ENCODE results near the gene WDPCP.
"Not testable (repeated sequence)": the region's sequence is repeated elsewhere in the genome, so short reads cannot be mapped to it uniquely, and the experiment has no call there.

WDPCP gene

DNA sequence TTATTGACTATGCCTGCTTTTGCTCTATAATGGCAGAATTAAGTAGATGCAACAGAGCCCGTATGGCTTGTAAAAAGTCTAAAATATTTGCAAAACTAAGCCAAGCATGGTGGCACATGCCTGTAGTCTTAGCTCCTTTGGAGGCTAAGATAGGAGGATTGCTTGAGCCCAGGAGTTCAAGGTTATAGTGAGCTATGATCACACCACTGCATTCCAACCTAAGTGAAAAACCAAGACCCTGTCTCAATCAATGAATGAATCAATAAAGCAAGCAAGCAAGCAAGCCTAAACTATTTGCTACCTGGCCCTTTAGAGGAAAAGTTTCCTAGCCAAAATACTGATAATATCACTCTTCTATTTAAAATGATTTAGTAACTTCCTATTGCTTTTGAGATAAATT lies 277.7 kb downstream of the WDPCP start:
- no peak for TF ChIP-seq CTCF (IDR thresholded peaks at IDR 0.05; ENCODE audit: extremely low read depth, missing control alignments)
- DNase-seq (ENCODE audit: low spot score): no peak

GRCh38 chr2:63301481-63301880 lies 286.8 kb downstream of the WDPCP start:
- no peak for TF ChIP-seq CTCF (IDR thresholded peaks at IDR 0.05; ENCODE audit: extremely low read depth, missing control alignments)

DNA sequence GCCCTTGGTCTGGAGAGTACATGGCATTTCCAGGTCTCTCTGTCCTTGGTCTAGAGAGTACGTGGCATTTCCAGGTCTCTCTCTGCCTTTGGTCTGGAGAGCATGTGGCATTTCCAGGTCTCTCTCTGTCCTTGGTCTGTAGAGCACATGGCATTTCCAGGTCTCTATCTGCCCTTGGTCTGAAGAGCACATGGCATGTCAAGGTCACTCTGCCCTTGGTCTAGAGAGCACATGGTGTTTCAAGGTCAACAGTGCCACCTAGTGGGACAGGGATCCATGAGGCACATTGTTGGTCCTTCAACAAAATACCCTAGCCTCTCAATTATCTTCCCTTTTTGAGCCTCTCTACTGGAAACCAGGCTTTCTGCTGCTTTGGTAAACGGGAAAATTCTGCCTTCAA lies 287.4 kb downstream of the WDPCP start:
- DNase-seq (ENCODE audit: low spot score): no peak
- TF ChIP-seq CTCF (IDR thresholded peaks at IDR 0.05; ENCODE audit: extremely low read depth, missing control alignments): no peak

More at GRCh38 chr2:63301481-63301880, 286.8 kb downstream of the WDPCP start:
- no peak for DNase-seq (ENCODE audit: low spot score)

DNA sequence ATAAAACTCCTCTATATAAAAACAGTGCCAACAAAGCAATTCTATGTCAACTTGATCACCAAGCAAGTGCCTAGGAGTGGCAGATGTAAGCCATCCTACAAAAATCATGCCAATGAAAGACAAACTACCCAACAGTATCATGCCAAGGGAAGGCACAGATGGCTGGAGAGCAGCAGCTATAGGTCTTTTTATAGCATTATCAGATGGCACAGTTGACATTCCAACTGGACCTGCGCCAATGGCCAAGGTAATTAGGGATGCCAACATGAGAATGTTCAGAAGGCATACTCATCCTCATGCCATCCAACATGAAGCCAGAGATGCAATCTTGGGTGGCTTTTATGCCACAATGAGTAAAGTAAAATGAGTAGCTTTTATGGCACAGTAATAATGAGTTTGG lies 300.3 kb downstream of the WDPCP start:
- no peak for DNase-seq (ENCODE audit: low spot score)
- no peak for TF ChIP-seq CTCF (IDR thresholded peaks at IDR 0.05; ENCODE audit: extremely low read depth, missing control alignments)

- DNase-seq (ENCODE audit: low spot score): not testable (repeated sequence)
These were observed 301.8 kb downstream of the WDPCP start for GRCh38 chr2:63286520-63286919.

DNA sequence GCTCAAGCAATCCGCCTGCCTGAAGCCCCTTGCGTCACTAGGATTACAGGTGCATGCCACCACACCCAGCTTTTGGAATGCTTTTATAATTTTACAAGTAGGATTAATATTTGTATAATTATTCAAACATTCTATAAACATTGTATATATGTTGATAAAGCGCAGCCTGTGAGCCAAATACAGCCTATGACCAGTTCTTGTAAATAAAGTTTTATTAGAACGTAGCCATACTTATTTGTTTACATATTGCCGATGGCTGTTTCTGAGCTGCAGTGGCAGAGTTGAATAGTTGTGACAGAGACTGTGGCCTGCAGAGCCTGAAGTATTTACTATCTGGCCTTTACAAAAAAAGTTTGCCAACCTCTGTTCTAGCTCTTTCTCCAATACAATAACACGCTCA lies 305.0 kb downstream of the WDPCP start:
- no peak for TF ChIP-seq CTCF (IDR thresholded peaks at IDR 0.05; ENCODE audit: extremely low read depth, missing control alignments)
- DNase-seq (ENCODE audit: low spot score): no peak

DNA sequence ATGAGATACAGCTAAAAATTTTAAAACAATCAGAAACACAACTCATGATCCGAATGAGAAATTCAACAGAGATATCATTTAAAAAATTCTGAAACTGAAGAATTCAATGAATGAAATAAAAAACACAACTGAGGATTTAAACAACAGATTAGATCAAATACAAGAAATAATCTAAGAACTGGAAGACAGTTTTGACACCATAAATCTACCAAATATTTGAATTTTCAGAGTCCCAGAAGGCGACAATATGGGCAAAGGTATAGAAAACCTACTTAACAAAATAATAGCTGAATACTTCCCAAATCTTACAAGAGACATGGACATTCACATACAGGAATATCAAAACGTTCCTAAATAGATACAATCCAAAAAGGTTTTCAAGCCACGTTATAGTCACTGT lies 315.7 kb downstream of the WDPCP start:
- no peak for TF ChIP-seq CTCF (IDR thresholded peaks at IDR 0.05; ENCODE audit: extremely low read depth, missing control alignments)
- DNase-seq (ENCODE audit: low spot score): no peak

DNA sequence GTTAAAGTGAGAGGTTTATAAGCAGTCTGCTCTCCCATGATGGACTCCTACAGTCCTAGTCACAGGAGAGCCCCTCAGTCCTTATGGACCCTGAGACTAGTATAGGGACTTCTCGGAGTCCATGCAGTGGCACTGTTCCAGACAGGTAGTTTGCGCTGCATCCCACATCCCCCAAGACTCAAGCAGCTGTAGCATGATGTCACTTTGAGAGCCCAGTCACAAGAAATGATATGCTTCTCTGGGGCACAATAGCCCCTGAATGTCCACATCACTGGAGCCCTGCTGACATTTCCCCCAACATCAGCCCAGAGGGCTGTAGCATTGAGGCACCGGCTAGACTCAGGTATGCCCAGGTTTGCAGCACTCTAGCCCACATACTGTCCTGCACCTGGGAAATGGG lies 317.6 kb downstream of the WDPCP start:
- no peak for DNase-seq (ENCODE audit: low spot score)
- no peak for TF ChIP-seq CTCF (IDR thresholded peaks at IDR 0.05; ENCODE audit: extremely low read depth, missing control alignments)

Data from GM20000 (cell line).